Naive B cell (primary cell): ENCODE results near the gene ADAMTS17. TPM values are rescaled to one million over a fixed set of nuclear protein-coding genes. Genes with fewer than 3 reads are reported as not detected.
"Not testable (repeated sequence)": the region's sequence is repeated elsewhere in the genome, so short reads cannot be mapped to it uniquely, and the experiment has no call there.

Source experiments
- ATAC-seq, 2 donors: fragments of 150-1000 bp; cut with Tn5 transposase; 2 replicates each; pipeline ENCODE4 v1.10.0; 2021; ENCODE audit warnings: low read depth in 2 of 2, mild to moderate bottlenecking in 2 of 2, moderate library complexity in 2 of 2
- DNase-seq: peaks from one replicate; pipeline ENCODE4 v3.0.0; 2022
- H3K27ac Mint-ChIP-seq, 6 donors: one replicate each; pipeline ENCODE4 v1.8.0; 2020 to 2022; ENCODE audit warnings: mild to moderate bottlenecking in 6 of 6, mixed read lengths in 6 of 6, moderate library complexity in 5 of 6, inconsistent platforms in 2 of 6
- H3K27me3 Mint-ChIP-seq, 3 donors: one replicate each; pipeline ENCODE4 v1.8.0; 2021 to 2022; ENCODE audit warnings: mixed read lengths in 3 of 3, mild to moderate bottlenecking in 1 of 3
- H3K36me3 Mint-ChIP-seq, 2 donors: one replicate each; pipeline ENCODE4 v1.8.0; 2020 to 2022; ENCODE audit warnings: mixed read lengths in 2 of 2, inconsistent platforms in 1 of 2, mild to moderate bottlenecking in 1 of 2
- H3K4me1 Mint-ChIP-seq, 3 donors: one replicate each; pipeline ENCODE4 v1.8.0; 2020 to 2022; ENCODE audit warnings: mixed read lengths in 3 of 3, inconsistent platforms in 1 of 3, mild to moderate bottlenecking in 1 of 3, moderate library complexity in 1 of 3
- H3K4me3 Mint-ChIP-seq, 8 donors: one replicate each; pipeline ENCODE4 v1.8.0; 2020 to 2022; ENCODE audit warnings: mild to moderate bottlenecking in 8 of 8, mixed read lengths in 8 of 8, moderate library complexity in 8 of 8, inconsistent platforms in 2 of 8
- H3K9me3 Mint-ChIP-seq, 7 donors: one replicate each; pipeline ENCODE4 v1.8.0; 2020 to 2022; ENCODE audit warnings: mixed read lengths in 7 of 7, mild to moderate bottlenecking in 5 of 7, inconsistent platforms in 2 of 7, moderate library complexity in 1 of 7
- polyA plus RNA-seq, 6 donors: library from polyadenylated mRNA; unstranded; fragments of 300-500 nt; fragmentation: Illumina TruSeq; gene quantifications; one replicate each; pipeline ENCODE4 v1.2.3, GENCODE V29; 2021; ENCODE audit warnings: low read depth in 6 of 6

ADAMTS17 gene
- polyA plus RNA-seq, 6 donors from 2014 or later, result not detected

GRCh38 chr15:99926532-99926931 is 415.2 kb downstream of the ADAMTS17 start:
- DNase-seq, H3K9me3 Mint-ChIP-seq: not testable (repeated sequence)

GRCh38 chr15:99925661-99926461 is 415.9 kb downstream of the ADAMTS17 start:
- peaks cover 9 to 22% (median 17%) of the 10 kb centered on the region in 3 donors for H3K4me1 Mint-ChIP-seq
- no peaks in the 10 kb centered on the region for H3K36me3 Mint-ChIP-seq

More at GRCh38 chr15:99926532-99926931, 415.2 kb downstream of the ADAMTS17 start:
- not testable (repeated sequence) for H3K36me3 Mint-ChIP-seq, H3K27me3 Mint-ChIP-seq, ATAC-seq
- Mint-ChIP-seq H3K4me1 (peaks cover 9 to 22% (median 17%) of the 10 kb centered on the region in 3 donors), H3K27ac (peak overlapping the region in 1 of 6 donors; percentile 73), H3K4me3 (peak overlapping the region in 1 of 8 donors; percentile 73)

GRCh38 chr15:99923711-99924110 is 418.1 kb downstream of the ADAMTS17 start:
- Mint-ChIP-seq H3K36me3 (no peaks in the 10 kb centered on the region), H3K4me1 (peaks cover 9 to 12% (median 9%) of the 10 kb centered on the region in 3 donors), H3K27ac (no peak overlapping the region), H3K4me3 (peak overlapping the region in 1 of 8 donors; percentile 80), H3K9me3 (no peaks in the 10 kb centered on the region), H3K27me3 (peaks cover 17 to 25% (median 22%) of the 10 kb centered on the region in 3 donors)
- DNase-seq (no peak), ATAC-seq (no peak)

More at GRCh38 chr15:99925661-99926461, 415.9 kb downstream of the ADAMTS17 start:
- Mint-ChIP-seq H3K9me3 (no peaks in the 10 kb centered on the region), H3K27me3 (peaks cover 5 to 14% (median 8%) of the 10 kb centered on the region in 3 donors), H3K4me3 (peak overlapping the region; percentile 73 to 91 (median 86)), H3K27ac (peak overlapping the region; percentile 26 to 85 (median 70))
- ATAC-seq (peak; percentile 61 to 62), DNase-seq (peak; percentile 58)

Other genes starting within 250 kb of the ADAMTS17 start
- under 1 TPM in 1 of 6 donors, not detected in 5; 0.21 TPM for gene CERS3, start 187.0 kb upstream of the ADAMTS17 start, polyA plus RNA-seq